ENCODE measurements around the gene COPS7B. TPM values are rescaled to one million over a fixed set of nuclear protein-coding genes. Genes with fewer than 3 reads are reported as not detected.

COPS7B gene
- total RNA-seq, 4 donors from 2014 or later = 13.8 to 36.9 (median 23.2) TPM

DNA sequence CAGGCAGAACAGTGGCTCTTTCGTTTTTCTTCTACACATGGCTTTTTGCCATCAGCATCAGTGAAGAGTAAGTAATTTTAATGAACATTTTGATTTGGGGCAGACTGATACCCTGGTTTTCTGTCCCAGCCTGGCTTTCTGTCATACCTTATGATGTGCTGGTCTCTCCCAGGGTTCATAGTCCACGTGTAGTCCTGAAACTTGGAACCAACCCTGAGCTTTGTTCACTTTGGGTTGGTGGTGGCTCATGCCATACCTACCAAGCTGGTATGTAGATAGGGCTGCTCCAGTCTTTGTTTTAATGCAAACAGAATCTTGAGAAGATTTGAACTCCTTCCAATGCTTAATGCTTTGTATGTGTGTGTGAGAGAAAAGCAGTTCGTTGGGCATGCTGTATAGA is 4.9 kb downstream of the COPS7B start:
- DNase-seq (ENCODE audit: low spot score) (no peak), ATAC-seq (ENCODE audit: low FRiP score) (no peak)
- TF ChIP-seq, protein P1, sequence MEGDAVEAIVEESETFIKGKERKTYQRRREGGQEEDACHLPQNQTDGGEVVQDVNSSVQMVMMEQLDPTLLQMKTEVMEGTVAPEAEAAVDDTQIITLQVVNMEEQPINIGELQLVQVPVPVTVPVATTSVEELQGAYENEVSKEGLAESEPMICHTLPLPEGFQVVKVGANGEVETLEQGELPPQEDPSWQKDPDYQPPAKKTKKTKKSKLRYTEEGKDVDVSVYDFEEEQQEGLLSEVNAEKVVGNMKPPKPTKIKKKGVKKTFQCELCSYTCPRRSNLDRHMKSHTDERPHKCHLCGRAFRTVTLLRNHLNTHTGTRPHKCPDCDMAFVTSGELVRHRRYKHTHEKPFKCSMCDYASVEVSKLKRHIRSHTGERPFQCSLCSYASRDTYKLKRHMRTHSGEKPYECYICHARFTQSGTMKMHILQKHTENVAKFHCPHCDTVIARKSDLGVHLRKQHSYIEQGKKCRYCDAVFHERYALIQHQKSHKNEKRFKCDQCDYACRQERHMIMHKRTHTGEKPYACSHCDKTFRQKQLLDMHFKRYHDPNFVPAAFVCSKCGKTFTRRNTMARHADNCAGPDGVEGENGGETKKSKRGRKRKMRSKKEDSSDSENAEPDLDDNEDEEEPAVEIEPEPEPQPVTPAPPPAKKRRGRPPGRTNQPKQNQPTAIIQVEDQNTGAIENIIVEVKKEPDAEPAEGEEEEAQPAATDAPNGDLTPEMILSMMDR (IDR thresholded peaks at IDR 0.05) = no peak

DNA sequence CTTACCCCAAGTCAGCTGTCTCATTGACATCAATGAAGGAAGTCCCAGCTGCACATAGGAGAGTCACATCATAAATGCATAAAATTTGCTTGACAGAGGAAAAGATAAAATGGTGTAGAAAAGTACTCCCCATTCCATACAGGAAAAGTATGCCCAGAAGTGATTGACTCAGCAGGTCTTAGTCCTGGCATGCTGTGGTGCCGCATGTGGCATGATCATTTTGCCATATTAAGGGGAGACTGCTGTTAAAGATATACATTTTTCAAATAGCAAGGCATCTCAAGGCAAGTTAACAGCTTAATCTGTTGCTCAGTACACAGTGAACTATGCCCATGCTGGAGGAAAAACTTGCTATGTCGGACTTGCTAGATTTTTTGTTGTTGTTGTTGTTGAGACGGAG is 8.1 kb downstream of the COPS7B start:
- no peak for DNase-seq (ENCODE audit: low spot score)
- ATAC-seq (ENCODE audit: low FRiP score) = no peak
- TF ChIP-seq, protein P1 (IDR thresholded peaks at IDR 0.05) = no peak

DNA sequence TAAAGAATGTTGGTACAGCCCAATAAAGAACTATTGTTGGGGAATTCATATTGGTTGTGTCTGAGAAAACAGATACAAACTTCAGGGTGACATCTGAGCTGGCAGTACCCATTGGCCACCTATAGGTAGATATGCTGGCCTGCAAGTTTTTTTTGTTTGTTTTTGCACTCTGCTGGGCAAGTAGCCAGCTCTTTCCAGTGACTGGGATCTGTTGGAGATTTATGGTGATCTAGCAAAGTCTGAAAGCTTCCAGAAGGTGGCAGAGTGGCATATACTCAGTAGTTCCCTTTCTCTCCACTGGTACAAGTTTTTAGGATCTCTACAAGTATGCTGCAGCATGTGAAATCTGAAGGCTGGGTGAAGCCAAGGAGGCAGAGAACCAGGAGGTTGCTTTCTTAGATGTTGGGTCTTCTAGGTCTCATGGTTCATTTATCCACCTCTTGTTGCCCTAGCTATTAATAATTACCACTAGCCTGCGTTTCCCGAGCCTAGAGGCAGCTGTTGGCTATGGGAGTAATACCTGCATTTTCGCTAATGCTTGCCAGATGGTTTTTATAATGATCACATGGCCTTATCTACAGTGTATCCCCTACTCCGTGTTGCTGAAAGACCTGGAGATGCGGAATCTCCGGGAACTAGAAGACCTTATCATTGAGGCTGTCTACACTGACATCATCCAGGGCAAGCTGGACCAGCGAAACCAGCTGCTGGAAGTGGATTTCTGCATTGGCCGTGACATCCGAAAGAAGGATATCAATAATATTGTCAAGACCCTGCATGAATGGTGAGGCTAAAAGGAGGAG is 9.5 kb downstream of the COPS7B start:
- TF ChIP-seq, protein P1 (IDR thresholded peaks at IDR 0.05) = no peak
- ATAC-seq (ENCODE audit: low FRiP score) (no peak), DNase-seq (ENCODE audit: low spot score) (no peak)

DNA sequence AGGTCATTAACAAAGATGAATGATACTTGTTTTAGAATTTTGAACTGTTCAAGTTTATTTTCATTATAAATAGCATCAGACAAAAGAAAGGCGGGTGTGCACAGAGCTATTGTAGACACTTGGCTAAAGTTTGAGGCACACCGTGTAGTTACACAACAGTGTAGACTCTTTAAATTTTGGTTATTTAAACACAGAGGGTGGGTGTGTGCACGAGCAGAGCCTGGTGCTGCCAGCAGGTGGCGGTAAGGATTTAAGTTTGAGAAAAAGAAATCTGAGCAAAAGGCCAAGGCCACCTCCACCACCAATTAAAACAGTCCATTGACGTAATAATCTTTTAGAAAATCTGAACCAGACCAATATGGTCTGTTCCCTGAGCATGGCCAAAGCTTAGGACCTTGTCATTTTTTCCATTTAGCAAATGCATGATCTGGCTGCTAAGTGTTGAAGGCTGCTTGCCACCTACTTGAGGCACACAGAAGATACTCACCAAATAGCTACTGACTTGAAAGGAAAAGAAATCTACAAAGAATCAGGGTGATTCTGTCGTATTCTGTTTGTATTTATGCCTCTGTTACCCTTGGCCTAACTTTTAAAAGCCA is 14.3 kb downstream of the COPS7B start:
- TF ChIP-seq, protein P1 (IDR thresholded peaks at IDR 0.05) = no peak
- ATAC-seq (ENCODE audit: low FRiP score) (no peak), DNase-seq (ENCODE audit: low spot score) (no peak)

DNA sequence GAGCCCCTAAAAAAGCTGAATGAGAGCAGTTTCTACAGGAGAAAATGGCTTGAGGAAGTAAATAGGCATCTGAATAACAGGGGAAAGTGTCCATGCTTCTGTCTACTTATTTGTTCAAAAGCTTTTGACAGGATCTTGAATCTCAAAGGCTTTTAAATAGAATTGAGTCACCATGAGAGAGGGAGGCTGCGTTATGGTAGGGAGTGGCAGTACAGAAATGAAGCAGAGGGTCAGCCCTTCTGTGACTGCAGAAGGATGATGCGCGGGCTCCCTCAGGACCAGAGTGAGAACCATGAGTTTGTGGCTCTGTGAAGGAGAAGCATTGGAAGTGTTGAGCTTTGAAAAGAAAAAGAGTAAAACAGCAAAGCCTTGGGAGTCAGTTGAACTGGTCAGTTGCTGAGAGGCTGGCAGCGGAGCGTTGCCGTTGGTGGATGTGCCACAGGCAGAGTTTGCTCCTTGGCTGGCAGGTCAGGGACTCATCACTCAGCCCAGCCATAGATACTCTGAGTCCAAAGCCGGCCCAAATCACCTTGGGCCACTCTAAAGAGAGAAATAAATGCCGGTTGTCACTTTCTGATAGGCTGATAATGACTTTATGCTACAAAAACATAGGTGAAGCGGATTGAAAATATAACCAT is 17.4 kb downstream of the COPS7B start:
- no peak for ATAC-seq (ENCODE audit: low FRiP score)
- TF ChIP-seq, protein P1 (IDR thresholded peaks at IDR 0.05) = no peak

DNA sequence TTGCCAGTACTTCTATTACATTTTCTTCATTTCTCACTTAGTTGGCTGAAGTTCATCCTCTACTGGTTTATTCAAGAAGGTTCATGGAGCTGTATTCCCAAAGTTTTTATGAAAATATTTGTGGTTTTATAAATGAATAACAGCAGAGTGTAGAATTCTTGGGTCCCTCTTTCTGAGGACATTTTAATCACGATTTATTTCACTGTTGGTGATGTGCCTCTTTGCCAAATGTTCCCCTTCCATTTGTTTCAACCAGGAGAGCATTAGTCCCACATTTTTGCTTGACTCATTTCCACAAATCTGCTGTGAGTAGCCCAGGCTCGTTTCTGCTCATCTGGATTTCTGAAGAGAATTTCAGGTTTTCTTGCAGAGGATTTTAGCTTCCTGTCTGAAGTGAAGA is 20.8 kb downstream of the COPS7B start:
- DNase-seq (ENCODE audit: low spot score) = no peak
- ATAC-seq (ENCODE audit: low FRiP score) = no peak
- TF ChIP-seq, protein P1 (IDR thresholded peaks at IDR 0.05) = no peak

More for the DNA sequence above, 17.4 kb downstream of the COPS7B start:
- DNase-seq (ENCODE audit: low spot score) = no peak

Data from omental fat pad (tissue), 4 donors.